ENCODE measurements around the gene USP34. TPM values are rescaled to one million over a fixed set of nuclear protein-coding genes. Genes with fewer than 3 reads are reported as not detected.

Gene USP34
- total RNA-seq, 1 donor from 2014 or later, result 176 TPM

DNA sequence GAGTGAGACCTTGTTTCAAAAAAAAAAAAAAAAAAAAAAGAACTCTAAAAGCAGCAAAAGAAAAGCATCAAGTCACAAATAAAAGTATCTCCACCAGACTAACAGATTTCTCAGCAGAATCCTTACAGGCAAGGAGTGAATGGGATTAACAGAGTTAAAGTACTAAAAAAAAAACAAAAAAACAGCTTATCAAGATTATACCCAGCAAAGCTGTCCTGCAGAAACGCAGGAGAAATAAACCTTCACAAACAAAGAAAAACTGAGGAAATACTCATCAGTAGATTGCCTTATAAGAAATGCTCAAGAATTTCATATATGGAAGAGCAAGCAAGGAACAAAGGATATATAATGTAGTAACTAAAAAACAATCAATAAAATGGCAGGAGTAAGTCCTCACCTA is 35.6 kb downstream of the USP34 start:
- POLR2A ChIA-PET, result interaction anchor here (0.7 kb wide), 1 partner anchor 24 kb away, joined by 7 read pairs; no protein-coding TSS in a partner anchor
- Mint-ChIP-seq H3K36me3 (ENCODE audit: low read depth) (peaks cover 23% of the 10 kb centered on the region), H3K27ac (peak overlapping the region; percentile 65), H3K27me3 (no peaks in the 10 kb centered on the region), H3K9me3 (peaks cover 9% of the 10 kb centered on the region), H3K4me3 (no peak overlapping the region), H3K4me1 (peaks cover 69% of the 10 kb centered on the region)
- intact Hi-C loops (cut with micrococcal nuclease), result no loop called here
- DNase-seq, result no peak
- ATAC-seq (ENCODE audit: low read depth), result no peak
- TF ChIP-seq, protein P1, sequence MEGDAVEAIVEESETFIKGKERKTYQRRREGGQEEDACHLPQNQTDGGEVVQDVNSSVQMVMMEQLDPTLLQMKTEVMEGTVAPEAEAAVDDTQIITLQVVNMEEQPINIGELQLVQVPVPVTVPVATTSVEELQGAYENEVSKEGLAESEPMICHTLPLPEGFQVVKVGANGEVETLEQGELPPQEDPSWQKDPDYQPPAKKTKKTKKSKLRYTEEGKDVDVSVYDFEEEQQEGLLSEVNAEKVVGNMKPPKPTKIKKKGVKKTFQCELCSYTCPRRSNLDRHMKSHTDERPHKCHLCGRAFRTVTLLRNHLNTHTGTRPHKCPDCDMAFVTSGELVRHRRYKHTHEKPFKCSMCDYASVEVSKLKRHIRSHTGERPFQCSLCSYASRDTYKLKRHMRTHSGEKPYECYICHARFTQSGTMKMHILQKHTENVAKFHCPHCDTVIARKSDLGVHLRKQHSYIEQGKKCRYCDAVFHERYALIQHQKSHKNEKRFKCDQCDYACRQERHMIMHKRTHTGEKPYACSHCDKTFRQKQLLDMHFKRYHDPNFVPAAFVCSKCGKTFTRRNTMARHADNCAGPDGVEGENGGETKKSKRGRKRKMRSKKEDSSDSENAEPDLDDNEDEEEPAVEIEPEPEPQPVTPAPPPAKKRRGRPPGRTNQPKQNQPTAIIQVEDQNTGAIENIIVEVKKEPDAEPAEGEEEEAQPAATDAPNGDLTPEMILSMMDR (IDR thresholded peaks at IDR 0.05), result no peak
- CTCF ChIA-PET, result no interaction called here

DNA sequence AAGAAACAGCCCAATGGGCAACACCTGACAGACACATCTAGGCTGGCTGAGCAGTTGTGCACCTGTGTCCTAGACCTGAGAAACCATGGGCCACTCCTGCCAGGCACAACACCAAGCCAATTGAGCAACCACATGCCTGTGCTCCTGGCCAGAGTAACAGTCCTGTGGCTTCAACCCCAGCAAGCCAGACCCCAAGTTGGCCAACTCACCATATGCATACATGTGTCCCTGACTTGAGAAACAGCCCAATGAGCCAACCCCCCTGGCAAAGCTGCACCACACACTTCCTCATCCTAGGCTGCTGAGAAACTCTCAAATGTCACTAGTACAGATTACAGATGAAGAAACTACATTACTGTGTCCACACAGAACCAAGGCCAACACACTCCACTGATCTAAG is 36.6 kb downstream of the USP34 start:
- Mint-ChIP-seq H3K27ac (peak overlapping the region; percentile 80), H3K9me3 (peaks cover 9% of the 10 kb centered on the region), H3K4me3 (peak overlapping the region; percentile 38), H3K27me3 (no peaks in the 10 kb centered on the region), H3K36me3 (ENCODE audit: low read depth) (peaks cover 19% of the 10 kb centered on the region), H3K4me1 (peaks cover 59% of the 10 kb centered on the region)
- intact Hi-C loops (cut with micrococcal nuclease), result loop anchor here (1.0 kb wide), 1 partner anchor 9 kb away; no protein-coding TSS in a partner anchor
- ATAC-seq (ENCODE audit: low read depth), result peak; percentile 64
- TF ChIP-seq, protein P1 (IDR thresholded peaks at IDR 0.05), result no peak
- ChIA-PET POLR2A (interaction anchor here (1.7 kb wide), 1 partner anchor 104 kb away, joined by 9 read pairs; the partner anchor contains the start of gene XPO1), CTCF (no interaction called here)
- no peak for DNase-seq

DNA sequence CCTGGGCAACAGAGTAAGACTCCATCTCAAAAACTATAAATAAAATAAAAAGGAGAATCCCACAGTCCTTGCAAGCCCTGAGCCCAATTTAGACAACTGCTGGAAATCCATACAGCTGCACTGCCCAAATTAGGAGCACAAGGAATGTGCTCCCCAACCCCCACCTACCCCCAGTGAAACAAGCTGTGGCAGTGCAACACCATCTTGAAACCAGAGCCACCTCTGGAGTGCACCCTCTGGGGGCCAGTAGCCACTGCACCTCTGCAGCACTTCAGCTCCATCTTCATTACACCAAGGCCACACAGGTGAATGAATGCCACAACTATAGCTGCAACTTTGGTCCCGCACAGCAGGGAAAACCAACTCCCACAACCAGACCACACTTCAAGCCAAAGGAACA is 37.3 kb downstream of the USP34 start:
- Mint-ChIP-seq H3K27me3 (no peaks in the 10 kb centered on the region), H3K9me3 (peaks cover 9% of the 10 kb centered on the region), H3K36me3 (ENCODE audit: low read depth) (peaks cover 13% of the 10 kb centered on the region), H3K4me3 (no peak overlapping the region), H3K27ac (no peak overlapping the region), H3K4me1 (peaks cover 53% of the 10 kb centered on the region)
- DNase-seq (no peak), ATAC-seq (ENCODE audit: low read depth) (no peak)
- intact Hi-C loops (cut with micrococcal nuclease), result loop anchor here (1.0 kb wide), 1 partner anchor 10 kb away; no protein-coding TSS in a partner anchor
- ChIA-PET CTCF (no interaction called here), POLR2A (interaction anchor here (1.7 kb wide), 1 partner anchor 104 kb away, joined by 9 read pairs; the partner anchor contains the start of gene XPO1)
- TF ChIP-seq, protein P1 (IDR thresholded peaks at IDR 0.05), result no peak

DNA sequence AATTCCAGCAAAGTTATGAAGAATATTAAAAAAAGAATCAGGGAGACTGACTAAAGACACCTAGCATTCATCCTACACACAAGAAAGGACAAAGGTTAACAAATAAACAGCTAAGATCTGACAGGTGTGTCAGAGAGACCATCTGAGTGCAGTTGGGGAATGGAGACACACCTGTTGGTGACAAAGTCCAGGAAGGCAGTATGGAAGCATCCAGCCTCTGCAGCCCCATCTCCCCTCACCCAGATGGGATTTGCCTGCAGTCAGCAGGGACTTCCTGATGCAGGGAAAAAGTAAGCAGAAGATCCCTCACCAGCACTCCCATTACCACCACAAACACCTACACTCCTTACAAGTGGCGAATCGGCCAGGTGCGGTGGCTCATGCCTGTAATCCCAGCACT is 37.9 kb downstream of the USP34 start:
- ChIA-PET POLR2A (no interaction called here), CTCF (no interaction called here)
- DNase-seq (no peak), ATAC-seq (ENCODE audit: low read depth) (no peak)
- Mint-ChIP-seq H3K27me3 (no peaks in the 10 kb centered on the region), H3K36me3 (ENCODE audit: low read depth) (peaks cover 11% of the 10 kb centered on the region), H3K4me3 (no peak overlapping the region), H3K4me1 (peaks cover 54% of the 10 kb centered on the region), H3K9me3 (peaks cover 8% of the 10 kb centered on the region), H3K27ac (no peak overlapping the region)
- intact Hi-C loops (cut with micrococcal nuclease), result no loop called here
- TF ChIP-seq, protein P1 (IDR thresholded peaks at IDR 0.05), result no peak

DNA sequence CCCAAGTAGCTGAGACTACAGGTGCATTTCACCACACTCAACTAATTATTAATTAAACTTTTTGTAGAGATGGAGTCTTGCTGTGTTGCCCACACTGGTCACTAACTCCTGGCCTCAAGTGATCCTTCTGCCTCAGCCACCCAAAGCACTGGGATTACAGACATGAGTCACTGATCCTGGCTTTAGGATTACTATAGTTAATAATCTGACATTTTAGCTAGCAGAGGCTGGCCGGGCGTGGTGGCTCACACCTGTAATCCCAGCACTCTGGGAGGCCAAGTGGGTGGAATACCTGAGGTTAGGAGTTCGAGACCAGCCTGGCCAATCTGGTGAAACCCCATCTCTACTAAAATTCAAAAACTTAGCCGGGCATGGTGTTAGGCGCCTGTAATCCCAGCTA is 39.5 kb downstream of the USP34 start:
- CTCF ChIA-PET, result interaction anchor here (1.0 kb wide), 1 partner anchor 11 kb away, joined by 3 read pairs; no protein-coding TSS in a partner anchor
- TF ChIP-seq, protein P1 (IDR thresholded peaks at IDR 0.05), result no peak
- Mint-ChIP-seq H3K4me1 (peaks cover 54% of the 10 kb centered on the region), H3K27me3 (no peaks in the 10 kb centered on the region), H3K9me3 (no peaks in the 10 kb centered on the region), H3K36me3 (ENCODE audit: low read depth) (peaks cover 2% of the 10 kb centered on the region), H3K27ac (no peak overlapping the region), H3K4me3 (no peak overlapping the region)
- DNase-seq (no peak), ATAC-seq (ENCODE audit: low read depth) (no peak)
- POLR2A ChIA-PET, result interaction anchor here (2.0 kb wide), 1 partner anchor 39 kb away, joined by 5 read pairs; the partner anchor contains the start of gene USP34
- intact Hi-C loops (cut with micrococcal nuclease), result no loop called here
